WTC11 (cell line): ENCODE results near the gene TDRD1.

Experiments
- ATF1 ChIP-seq: sonication (generic); formaldehyde crosslinking; IDR thresholded peaks from 2 replicates; pipeline ENCODE4 v1.8.1; 2023; ENCODE audit warnings: mild to moderate bottlenecking, moderate library complexity, missing genetic modification reagents
- CBFB ChIP-seq: sonication (generic); formaldehyde crosslinking; IDR thresholded peaks from 2 replicates; pipeline ENCODE4 v1.8.1; 2022; ENCODE audit warnings: mild to moderate bottlenecking, low read depth, missing genetic modification reagents
- CREM ChIP-seq: sonication (generic); formaldehyde crosslinking; IDR thresholded peaks from 2 replicates; pipeline ENCODE4 v1.8.1; 2022; ENCODE audit warnings: mild to moderate bottlenecking, missing genetic modification reagents, moderate library complexity
- CTCF ChIP-seq: fragments of 200-600 bp; IDR thresholded peaks from 2 replicates; pipeline ENCODE4 v1.8.0; 2022; ENCODE audit warnings: antibody characterized with exemption
- ETV6 ChIP-seq: sonication (generic); formaldehyde crosslinking; IDR thresholded peaks from 2 replicates; pipeline ENCODE4 v1.8.1; 2022; ENCODE audit warnings: mild to moderate bottlenecking, missing genetic modification reagents
- MAX ChIP-seq: sonication (generic); formaldehyde crosslinking; IDR thresholded peaks from 2 replicates; pipeline ENCODE4 v1.8.0; 2022; ENCODE audit warnings: mild to moderate bottlenecking, missing genetic modification reagents
- MYBL2 ChIP-seq: sonication (generic); formaldehyde crosslinking; IDR thresholded peaks from 2 replicates; pipeline ENCODE4 v1.8.1; 2023; ENCODE audit warnings: mild to moderate bottlenecking, moderate library complexity, missing genetic modification reagents
- SP1 ChIP-seq: sonication (generic); formaldehyde crosslinking; conservative IDR thresholded peaks from 2 replicates; pipeline ENCODE4 v1.8.1; 2022; ENCODE audit warnings: missing genetic modification reagents
- ZNF232 ChIP-seq: sonication (generic); formaldehyde crosslinking; IDR thresholded peaks from 2 replicates; pipeline ENCODE4 v1.8.0; 2022; ENCODE audit warnings: mild to moderate bottlenecking, missing genetic modification reagents
- TF ChIP-seq, protein P1 (sequence below): sonication (generic); formaldehyde crosslinking; IDR thresholded peaks from 2 replicates; pipeline ENCODE4 v1.8.1; 2023; ENCODE audit warnings: mild to moderate bottlenecking, missing genetic modification reagents, moderate library complexity
- TF ChIP-seq, protein P2 (sequence below): sonication (generic); formaldehyde crosslinking; IDR thresholded peaks from 2 replicates; pipeline ENCODE4 v1.8.0; 2023; ENCODE audit warnings: missing genetic modification reagents

- TF ChIP-seq, protein P1, sequence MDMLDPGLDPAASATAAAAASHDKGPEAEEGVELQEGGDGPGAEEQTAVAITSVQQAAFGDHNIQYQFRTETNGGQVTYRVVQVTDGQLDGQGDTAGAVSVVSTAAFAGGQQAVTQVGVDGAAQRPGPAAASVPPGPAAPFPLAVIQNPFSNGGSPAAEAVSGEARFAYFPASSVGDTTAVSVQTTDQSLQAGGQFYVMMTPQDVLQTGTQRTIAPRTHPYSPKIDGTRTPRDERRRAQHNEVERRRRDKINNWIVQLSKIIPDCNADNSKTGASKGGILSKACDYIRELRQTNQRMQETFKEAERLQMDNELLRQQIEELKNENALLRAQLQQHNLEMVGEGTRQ (CRISPR knock-in tag) = no peak
- TF ChIP-seq CTCF (no peak), CREM (CRISPR knock-in tag) (no peak), ATF1 (CRISPR knock-in tag) (no peak), SP1 (no peak), ETV6 (CRISPR knock-in tag) (no peak), MYBL2 (CRISPR knock-in tag) (no peak), CBFB (CRISPR knock-in tag) (no peak), MAX (CRISPR knock-in tag) (no peak), ZNF232 (CRISPR knock-in tag) (no peak)
- TF ChIP-seq, protein P2, sequence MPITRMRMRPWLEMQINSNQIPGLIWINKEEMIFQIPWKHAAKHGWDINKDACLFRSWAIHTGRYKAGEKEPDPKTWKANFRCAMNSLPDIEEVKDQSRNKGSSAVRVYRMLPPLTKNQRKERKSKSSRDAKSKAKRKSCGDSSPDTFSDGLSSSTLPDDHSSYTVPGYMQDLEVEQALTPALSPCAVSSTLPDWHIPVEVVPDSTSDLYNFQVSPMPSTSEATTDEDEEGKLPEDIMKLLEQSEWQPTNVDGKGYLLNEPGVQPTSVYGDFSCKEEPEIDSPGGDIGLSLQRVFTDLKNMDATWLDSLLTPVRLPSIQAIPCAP (CRISPR knock-in tag) = no peak
Observed at GRCh38 chr10:114239994-114240345, 60.8 kb downstream of the TDRD1 start.
